ENCODE measurements around the gene BSCL2. TPM values are rescaled to one million over a fixed set of nuclear protein-coding genes. Genes with fewer than 3 reads are reported as not detected.

Gene BSCL2
- polyA plus RNA-seq, 3 donors = 43.5 to 65.7 (median 63.3) TPM

- peaks cover 59% of the 10 kb centered on the region for H3K4me1 Mint-ChIP-seq
- H3K27me3 Mint-ChIP-seq (ENCODE audit: low read depth in 3 of 3) = peaks cover 0 to 1% (median 0%) of the 10 kb centered on the region in 3 donors
- Histone ChIP-seq H2AFZ (ENCODE audit: insufficient read depth, low read depth, low read length, poor library complexity, severe bottlenecking) (no peak overlapping the region), H3K79me2 (ENCODE audit: insufficient read depth, low read length) (peaks cover 76% of the 10 kb centered on the region), H3K27me3 (ENCODE audit: control insufficient read depth in 2 of 2, insufficient read depth in 2 of 2, low read length in 2 of 2) (no peaks in the 10 kb centered on the region), H3K27ac (ENCODE audit: low read depth in 1 of 2, low read length in 2 of 2) (peak overlapping the region in 1 of 2 donors; percentile 83), H3K9ac (ENCODE audit: insufficient read depth, low read length, poor library complexity, severe bottlenecking) (no peak overlapping the region), H3K36me3 (replicated peaks in 1 of 2; ENCODE audit: control insufficient read depth in 1 of 2, insufficient read depth in 2 of 2, low read length in 2 of 2) (peaks cover 26 to 46% of the 10 kb centered on the region in 2 donors), H3K9me3 (replicated peaks in 1 of 2; ENCODE audit: control insufficient read depth in 1 of 2, insufficient read depth in 1 of 2, low read length in 2 of 2) (no peaks in the 10 kb centered on the region), H3K4me1 (ENCODE audit: control insufficient read depth in 1 of 2, insufficient read depth in 2 of 2, low read length in 2 of 2) (peaks cover 33 to 46% of the 10 kb centered on the region in 2 donors), H4K20me1 (ENCODE audit: insufficient read depth, low read length) (peaks cover 28% of the 10 kb centered on the region), H3K4me2 (replicated peaks; ENCODE audit: extremely low read depth, low read length, poor library complexity, severe bottlenecking) (peak overlapping the region; percentile 83), H3K4me3 (replicated peaks in 1 of 3; ENCODE audit: low read depth in 2 of 3, low read length in 3 of 3) (no peak overlapping the region)
- H3K9me3 Mint-ChIP-seq = peaks cover 0 to 2% (median 0%) of the 10 kb centered on the region in 7 donors
- H3K4me3 Mint-ChIP-seq = no peak overlapping the region
- H3K27ac Mint-ChIP-seq = peak overlapping the region in 3 of 7 donors; percentile 75 to 95 (median 95)
- DNase-seq = no peak
- peaks cover 34 to 53% of the 10 kb centered on the region in 2 donors for H3K36me3 Mint-ChIP-seq
- intact Hi-C loops (cut with micrococcal nuclease) = no loop called here
- no CpG with 5 or more reads among the region's 2 CpGs for WGBS (ENCODE audit: insufficient coverage)
- no peak for TF ChIP-seq CTCF (IDR thresholded peaks at IDR 0.05)
Observed at GRCh38 chr11:62673196-62673525, 34.1 kb downstream of the BSCL2 start.

GRCh38 chr11:62671608-62672389 is 35.4 kb downstream of the BSCL2 start, which contains the start of the genes LBHD1 and UQCC3:
Gene LBHD1 (minus strand): TSS chr11:62672267. CDS start chr11:62670031, 2,236 bp downstream.
Gene UQCC3 (plus strand): TSS chr11:62671673. CDS start chr11:62671746, 73 bp downstream.
- Mint-ChIP-seq H3K36me3 (peaks cover 21 to 46% of the 10 kb centered on the region in 2 donors), H3K4me1 (peaks cover 59% of the 10 kb centered on the region), H3K9me3 (peaks cover 0 to 2% (median 0%) of the 10 kb centered on the region in 7 donors), H3K27me3 (ENCODE audit: low read depth in 3 of 3) (no peaks in the 10 kb centered on the region), H3K27ac (peak within 1 kb of the TSS; percentile 92 to 97 (median 95)), H3K4me3 (peak within 1 kb of the TSS; percentile 99)
- H3K36me3 ChIP-seq (replicated peaks in 1 of 2; ENCODE audit: control insufficient read depth in 1 of 2, insufficient read depth in 2 of 2, low read length in 2 of 2) = peaks cover 17 to 41% of the 10 kb centered on the region in 2 donors
- no peak for TF ChIP-seq CTCF (IDR thresholded peaks at IDR 0.05)
- peak within 1 kb of the TSS; percentile 83 for H3K27ac ChIP-seq (ENCODE audit: low read depth in 1 of 2, low read length in 2 of 2)
- H4K20me1 ChIP-seq (ENCODE audit: insufficient read depth, low read length) = peaks cover 23% of the 10 kb centered on the region
- H3K79me2 ChIP-seq (ENCODE audit: insufficient read depth, low read length) = peaks cover 75% of the 10 kb centered on the region
- H3K4me2 ChIP-seq (replicated peaks; ENCODE audit: extremely low read depth, low read length, poor library complexity, severe bottlenecking) = peak within 1 kb of the TSS; percentile 83
- H2AFZ ChIP-seq (ENCODE audit: insufficient read depth, low read depth, low read length, poor library complexity, severe bottlenecking) = peak within 1 kb of the TSS; percentile 97
- H3K4me3 ChIP-seq (replicated peaks in 1 of 3; ENCODE audit: low read depth in 2 of 3, low read length in 3 of 3) = peak within 1 kb of the TSS; percentile 48 to 99 (median 93)
- H3K27me3 ChIP-seq (ENCODE audit: control insufficient read depth in 2 of 2, insufficient read depth in 2 of 2, low read length in 2 of 2) = no peaks in the 10 kb centered on the region
- peak within 1 kb of the TSS; percentile 77 for H3K9ac ChIP-seq (ENCODE audit: insufficient read depth, low read length, poor library complexity, severe bottlenecking)
- under 1% methylated on average over 56 of the region's 59 CpGs for WGBS (ENCODE audit: insufficient coverage)
- peak; percentile 57 to 59 (median 57) for DNase-seq
- no peaks in the 10 kb centered on the region for H3K9me3 ChIP-seq (replicated peaks in 1 of 2; ENCODE audit: control insufficient read depth in 1 of 2, insufficient read depth in 1 of 2, low read length in 2 of 2)
- intact Hi-C loops (cut with micrococcal nuclease) = no loop called here
- peaks cover 33 to 37% of the 10 kb centered on the region in 2 donors for H3K4me1 ChIP-seq (ENCODE audit: control insufficient read depth in 1 of 2, insufficient read depth in 2 of 2, low read length in 2 of 2)
